H4 (cell line): Measurements from ENCODE around the gene HPSE2. TPM values are rescaled to one million over a fixed set of nuclear protein-coding genes. Genes with fewer than 3 reads are reported as not detected.
"Not testable (repeated sequence)": the region's sequence is repeated elsewhere in the genome, so short reads cannot be mapped to it uniquely, and the experiment has no call there.

Experiments used
- DNase-seq: peaks from one replicate; pipeline ENCODE4 v3.0.0-alpha.2; 2015; ENCODE audit warnings: low spot score
- total RNA-seq: library from RNA; depleted of rRNA; stranded (reverse); fragments of >200 nt; shearing (Covaris generic); gene quantifications from 2 replicates; pipeline ENCODE4 v1.2.3, GENCODE V29; 2014

The HPSE2 gene
- total RNA-seq, 1 experiment from 2014 or later: not detected

DNA sequence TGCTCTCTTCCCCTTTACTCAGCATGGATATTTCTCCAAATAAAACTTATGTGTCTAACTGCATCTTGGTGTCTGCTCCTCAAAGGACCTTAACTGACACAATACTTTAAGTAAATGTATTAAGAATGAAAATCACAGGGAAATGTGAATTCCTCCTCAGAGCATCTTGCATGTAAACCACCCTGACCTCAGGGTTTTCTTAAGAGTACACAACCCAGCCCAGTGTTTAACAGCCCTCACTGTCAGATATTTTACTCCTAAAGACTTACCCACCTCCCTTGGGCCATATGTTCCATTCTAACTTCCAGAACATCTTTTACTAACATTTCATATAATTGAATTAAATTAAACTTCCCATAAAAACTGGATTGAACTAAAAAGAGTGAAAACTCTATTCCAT lies 315.3 kb downstream of the HPSE2 start:
- no peak for DNase-seq

DNA sequence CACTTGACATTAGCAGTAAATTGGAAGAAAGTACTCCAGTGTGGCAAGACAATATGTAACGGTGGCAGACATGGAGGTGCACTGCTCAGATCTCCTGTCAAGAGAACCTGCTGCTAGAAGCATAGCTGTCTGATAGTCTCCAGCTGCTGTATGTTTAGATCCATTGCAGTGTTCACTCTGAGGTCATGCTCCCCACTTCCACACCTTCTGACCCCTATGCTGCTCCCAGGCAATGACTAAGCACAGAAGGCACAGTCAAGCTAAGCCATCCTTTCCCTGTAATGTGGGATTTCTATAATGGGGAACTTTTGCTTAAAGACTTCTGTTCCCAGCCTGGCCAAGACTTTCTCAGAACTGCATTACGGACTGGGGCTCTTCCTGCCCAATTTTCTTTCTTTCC lies 315.8 kb downstream of the HPSE2 start:
- peak; percentile 13 for DNase-seq

DNA sequence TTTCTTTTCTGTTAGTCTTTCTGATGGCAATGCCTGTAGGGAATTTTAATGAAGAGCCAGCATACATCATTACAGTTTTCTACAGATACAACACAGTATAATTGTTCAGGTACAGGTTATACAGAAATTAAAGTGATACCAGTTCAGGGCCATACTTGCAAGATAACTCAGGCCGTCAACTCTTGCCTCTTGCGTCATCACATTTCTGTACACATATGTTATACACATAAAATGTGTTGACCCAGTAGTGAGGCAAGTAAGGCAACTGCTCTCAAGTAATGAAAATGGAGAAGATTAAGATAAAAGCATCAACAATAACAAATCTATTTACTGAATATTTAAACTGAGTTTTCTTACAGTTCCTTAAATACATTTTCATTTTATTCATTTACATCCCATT lies 317.8 kb downstream of the HPSE2 start:
- DNase-seq: no peak

DNA sequence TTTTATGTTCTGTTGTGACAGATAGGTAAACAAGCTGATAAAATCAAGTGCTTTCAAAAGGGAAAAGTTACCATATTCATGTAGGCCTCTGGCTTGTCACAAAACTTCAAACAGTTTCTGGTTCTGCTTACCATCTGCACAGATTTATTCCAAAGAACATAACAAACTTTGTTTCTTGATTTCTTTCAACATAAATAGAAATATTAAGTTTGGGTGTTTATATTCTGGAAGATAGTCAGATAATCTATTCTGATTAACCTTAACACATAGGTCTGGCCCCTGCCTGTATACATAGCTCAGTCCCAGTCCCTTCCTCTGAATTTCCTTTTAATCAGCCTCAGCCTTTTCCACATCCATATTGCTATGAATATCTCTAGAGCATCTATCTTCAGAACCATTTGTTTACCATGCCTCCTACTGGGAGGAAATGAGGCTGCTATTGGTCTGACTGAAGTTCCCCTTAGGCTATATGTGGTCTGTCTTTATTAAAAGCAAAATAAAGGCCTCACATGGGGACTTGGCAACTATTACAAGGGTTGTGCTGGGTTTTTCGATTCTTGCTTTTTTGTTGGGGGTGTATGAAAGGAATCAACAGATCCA lies 319.0 kb downstream of the HPSE2 start:
- DNase-seq: no peak

GRCh38 chr10:98915911-98916310 lies 319.7 kb downstream of the HPSE2 start:
- DNase-seq: no peak

DNA sequence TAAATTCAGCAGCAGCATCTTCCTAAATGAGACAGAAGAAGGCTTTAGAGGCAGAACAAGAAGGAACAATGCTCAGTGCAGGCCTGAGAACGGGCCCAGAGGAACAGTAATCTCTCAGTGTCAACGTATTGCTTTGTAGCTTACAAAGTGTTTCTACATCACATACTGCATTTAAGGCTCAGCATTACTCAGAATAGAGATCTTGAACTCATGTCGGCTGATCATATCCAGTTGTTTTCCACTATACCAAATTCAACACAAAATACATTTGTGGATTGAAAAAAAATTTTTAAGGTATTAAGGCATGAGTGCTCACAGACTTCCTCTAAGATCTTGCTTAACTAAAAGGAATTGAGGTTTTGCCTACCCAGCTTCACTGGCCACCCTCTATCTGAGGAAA lies 325.1 kb downstream of the HPSE2 start:
- DNase-seq: no peak

- no peak for DNase-seq
Observed at GRCh38 chr10:98910048-98910447, 325.6 kb downstream of the HPSE2 start.

GRCh38 chr10:98908868-98909267 lies 326.8 kb downstream of the HPSE2 start:
- DNase-seq: no peak

- DNase-seq: not testable (repeated sequence)
Observed at GRCh38 chr10:98908247-98908646, 327.4 kb downstream of the HPSE2 start.

- no peak for DNase-seq
Observed at GRCh38 chr10:98901441-98902110, 334.1 kb downstream of the HPSE2 start.

- no peak for DNase-seq
Observed at GRCh38 chr10:98899018-98899417, 336.6 kb downstream of the HPSE2 start.

GRCh38 chr10:98892523-98892922 lies 343.1 kb downstream of the HPSE2 start:
- no peak for DNase-seq

- DNase-seq: no peak
Observed at GRCh38 chr10:98886686-98887085, 349.0 kb downstream of the HPSE2 start.

GRCh38 chr10:98885378-98885777 lies 350.3 kb downstream of the HPSE2 start:
- no peak for DNase-seq

- DNase-seq: no peak
Observed at GRCh38 chr10:98881789-98882188, 353.9 kb downstream of the HPSE2 start.

DNA sequence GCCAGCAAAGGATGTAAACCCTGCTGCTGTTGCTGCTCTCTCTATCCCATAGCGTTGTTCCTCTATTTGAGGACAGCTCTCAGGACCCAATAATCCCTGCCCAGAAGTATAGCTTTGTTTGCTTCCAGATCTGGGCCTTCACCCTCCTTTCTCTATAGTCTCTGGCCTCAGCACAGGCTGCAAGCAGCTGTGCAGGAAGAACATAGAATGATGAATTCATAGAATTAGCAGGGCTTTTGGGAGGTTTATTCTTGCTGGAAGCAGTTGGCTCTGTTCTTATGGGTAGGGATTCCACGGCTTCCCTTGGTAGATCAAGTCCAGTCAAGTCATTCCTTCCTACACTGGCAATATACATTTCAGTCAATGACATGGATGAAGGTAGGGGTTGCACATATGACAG lies 354.7 kb downstream of the HPSE2 start:
- no peak for DNase-seq

DNA sequence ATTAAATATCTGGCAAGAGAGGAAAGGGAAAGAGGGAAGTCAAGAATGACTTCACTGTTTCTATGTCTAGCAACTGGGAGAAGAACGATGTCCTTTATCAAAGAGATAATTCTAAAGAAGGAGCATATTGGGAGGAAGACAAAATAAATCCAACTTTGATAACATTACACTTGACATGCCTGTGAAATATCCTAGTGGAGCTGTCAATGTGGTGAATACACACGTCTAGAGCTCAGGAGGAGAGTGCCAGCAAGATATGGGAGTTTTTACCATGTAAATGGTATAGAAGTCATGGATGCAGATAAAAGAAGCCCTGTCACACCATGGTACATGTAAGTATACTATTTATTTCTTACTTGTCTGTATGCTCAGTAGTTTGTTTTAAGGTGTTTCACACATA lies 356.7 kb downstream of the HPSE2 start:
- no peak for DNase-seq

GRCh38 chr10:98878418-98878817 lies 357.2 kb downstream of the HPSE2 start:
- DNase-seq: no peak

DNA sequence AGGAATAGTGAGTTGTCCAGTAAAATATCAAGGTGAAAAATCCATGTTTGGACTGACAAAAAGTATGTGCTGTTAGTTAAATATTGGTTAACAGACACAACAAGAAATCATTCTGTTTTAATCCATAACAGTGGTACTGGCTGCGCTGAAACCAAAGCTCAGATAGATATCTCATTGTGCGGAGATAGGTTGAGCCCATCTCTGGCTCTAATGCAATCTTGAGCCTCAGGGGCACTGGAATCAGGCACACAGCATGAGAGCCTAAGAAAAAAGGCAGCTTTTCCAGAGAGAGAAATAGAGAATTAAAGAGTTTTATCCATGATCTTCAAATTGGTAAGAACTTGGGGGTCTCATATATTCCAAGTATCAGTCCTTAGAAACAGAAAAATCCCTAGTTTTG lies 373.7 kb downstream of the HPSE2 start:
- DNase-seq: no peak

DNA sequence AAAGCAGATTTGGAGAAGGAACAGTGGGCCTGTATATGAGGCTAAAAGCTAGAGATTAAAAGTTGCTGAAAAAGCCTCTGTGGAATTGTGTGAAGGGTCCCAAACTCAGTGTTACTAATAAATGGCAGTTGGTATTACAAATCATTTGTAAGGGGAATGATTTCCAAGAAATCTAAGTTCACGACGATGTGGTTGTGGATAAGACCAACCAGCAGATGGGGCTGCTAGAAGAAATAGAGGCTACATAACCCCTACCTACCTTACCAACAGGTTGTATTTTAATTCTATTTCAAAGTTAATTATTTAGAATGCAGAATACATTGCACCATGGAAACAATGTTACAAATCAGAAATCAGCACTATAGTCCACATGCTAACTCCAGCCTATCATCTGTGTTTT lies 377.1 kb downstream of the HPSE2 start:
- no peak for DNase-seq

GRCh38 chr10:98855403-98856189 lies 380.1 kb downstream of the HPSE2 start:
- DNase-seq: no peak

DNA sequence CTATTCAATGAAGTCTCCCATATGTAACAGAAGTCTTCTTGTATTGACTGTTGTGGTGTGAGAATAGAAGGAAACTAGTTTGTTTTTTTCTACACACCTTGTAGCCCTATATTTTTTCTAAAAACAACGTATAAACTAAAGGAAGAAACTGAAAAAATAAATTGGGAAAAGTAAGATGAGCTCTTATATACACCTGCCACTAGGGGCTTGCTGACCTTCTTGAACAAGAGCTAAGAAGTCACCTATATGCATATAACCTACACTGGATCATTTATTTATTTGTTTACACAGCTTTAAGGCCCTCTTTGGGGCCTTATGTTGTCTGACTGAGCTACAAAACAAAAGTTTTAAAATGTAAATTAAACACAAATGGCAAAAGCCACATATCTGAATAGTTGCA lies 383.0 kb downstream of the HPSE2 start:
- no peak for DNase-seq

GRCh38 chr10:98848361-98848760 lies 387.3 kb downstream of the HPSE2 start:
- DNase-seq: peak; percentile 2
